Measurements from ENCODE around the gene HS3ST2.

HS3ST2 gene

DNA sequence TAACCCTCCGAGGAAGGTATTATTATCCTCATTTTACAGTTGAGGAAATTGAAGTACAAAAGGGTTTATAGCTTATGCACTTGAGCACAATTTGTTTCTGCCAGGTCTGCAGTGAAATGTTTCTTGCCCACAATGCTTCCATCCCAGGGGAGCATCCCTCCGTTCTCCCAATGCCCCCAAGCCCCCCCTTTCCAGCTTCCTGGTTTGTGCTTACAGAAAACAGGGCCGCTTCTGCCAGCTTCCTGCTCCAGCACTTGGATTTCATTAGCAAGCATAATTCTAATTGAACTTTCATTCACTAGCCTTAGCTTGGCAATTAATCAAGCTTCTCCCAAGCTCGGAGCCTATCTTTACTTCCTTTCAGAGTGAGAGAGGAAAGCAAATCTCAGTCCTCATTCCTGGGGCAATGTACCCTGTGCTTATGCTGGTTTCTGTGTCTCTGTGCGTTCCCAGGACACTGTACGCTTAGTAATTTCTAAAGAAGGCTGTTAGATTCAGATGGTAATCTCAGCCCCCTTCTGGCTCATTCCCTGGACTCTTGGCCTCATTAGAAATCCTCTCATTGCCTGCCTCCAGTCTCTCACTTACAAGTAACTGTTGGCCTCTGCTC, 141.6 kb downstream of the HS3ST2 start:
- Histone ChIP-seq H3K36me3 (no peaks in the 10 kb centered on the region), H3K4me3 (ENCODE audit: low read depth, low read length) (peak overlapping the region; percentile 24), H3K9me3 (no peaks in the 10 kb centered on the region), H3K27me3 (no peaks in the 10 kb centered on the region), H3K4me1 (peaks cover 8% of the 10 kb centered on the region)
- TF ChIP-seq, protein P1, sequence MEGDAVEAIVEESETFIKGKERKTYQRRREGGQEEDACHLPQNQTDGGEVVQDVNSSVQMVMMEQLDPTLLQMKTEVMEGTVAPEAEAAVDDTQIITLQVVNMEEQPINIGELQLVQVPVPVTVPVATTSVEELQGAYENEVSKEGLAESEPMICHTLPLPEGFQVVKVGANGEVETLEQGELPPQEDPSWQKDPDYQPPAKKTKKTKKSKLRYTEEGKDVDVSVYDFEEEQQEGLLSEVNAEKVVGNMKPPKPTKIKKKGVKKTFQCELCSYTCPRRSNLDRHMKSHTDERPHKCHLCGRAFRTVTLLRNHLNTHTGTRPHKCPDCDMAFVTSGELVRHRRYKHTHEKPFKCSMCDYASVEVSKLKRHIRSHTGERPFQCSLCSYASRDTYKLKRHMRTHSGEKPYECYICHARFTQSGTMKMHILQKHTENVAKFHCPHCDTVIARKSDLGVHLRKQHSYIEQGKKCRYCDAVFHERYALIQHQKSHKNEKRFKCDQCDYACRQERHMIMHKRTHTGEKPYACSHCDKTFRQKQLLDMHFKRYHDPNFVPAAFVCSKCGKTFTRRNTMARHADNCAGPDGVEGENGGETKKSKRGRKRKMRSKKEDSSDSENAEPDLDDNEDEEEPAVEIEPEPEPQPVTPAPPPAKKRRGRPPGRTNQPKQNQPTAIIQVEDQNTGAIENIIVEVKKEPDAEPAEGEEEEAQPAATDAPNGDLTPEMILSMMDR (IDR thresholded peaks at IDR 0.05; ENCODE audit: low read depth, low read length), result no peak
- DNase-seq, result peak; percentile 82

DNA sequence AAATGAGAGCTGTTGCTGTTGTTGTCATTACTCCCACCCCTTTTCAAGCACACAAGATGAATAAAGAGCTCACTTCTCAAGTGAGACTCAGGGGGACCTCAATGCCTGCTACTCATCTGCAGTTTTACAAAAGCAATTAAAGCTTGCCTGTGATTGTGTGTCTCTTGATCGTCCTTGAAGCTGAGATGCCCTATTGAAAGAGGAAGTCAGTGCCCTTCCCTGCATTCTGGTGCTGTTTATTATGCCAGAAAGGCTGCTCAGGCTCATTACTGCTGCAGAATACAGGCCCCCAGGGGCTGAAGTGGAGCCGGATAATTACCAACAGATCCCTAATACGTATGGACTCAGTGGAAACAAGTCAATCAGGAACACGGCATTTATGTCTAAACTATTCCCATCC, 147.2 kb downstream of the HS3ST2 start:
- H3K27me3 ChIP-seq, result no peaks in the 10 kb centered on the region
- no peak for DNase-seq
- TF ChIP-seq, protein P1 (IDR thresholded peaks at IDR 0.05; ENCODE audit: low read depth, low read length), result no peak

DNA sequence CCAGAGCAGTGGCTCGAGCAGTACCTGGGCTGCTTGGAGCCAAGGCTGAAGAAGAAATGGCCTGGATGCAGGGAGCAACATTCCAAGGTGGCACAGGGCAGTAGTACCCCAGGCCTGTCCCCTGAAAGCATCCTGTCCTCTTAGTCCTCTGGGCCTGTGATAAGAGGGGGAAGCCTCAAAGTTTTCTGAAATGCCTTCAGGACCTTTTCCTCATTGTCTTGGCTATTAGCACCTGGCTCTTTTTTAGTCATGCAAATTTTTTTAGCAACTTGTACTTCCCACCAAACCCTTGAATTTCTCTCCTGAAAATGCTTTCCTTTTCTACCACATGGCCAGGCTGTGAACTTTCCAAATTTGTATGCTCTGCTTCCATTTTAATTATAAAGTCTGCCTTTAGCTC, 148.9 kb downstream of the HS3ST2 start:
- H3K27me3 ChIP-seq, result no peaks in the 10 kb centered on the region
- no peak overlapping the region for H3K4me3 ChIP-seq (ENCODE audit: low read depth, low read length)
- TF ChIP-seq, protein P1 (IDR thresholded peaks at IDR 0.05; ENCODE audit: low read depth, low read length), result no peak
- no peaks in the 10 kb centered on the region for H3K36me3 ChIP-seq
- peaks cover 4% of the 10 kb centered on the region; the same call in 1 of the 2 replicates for H3K9me3 ChIP-seq
- H3K4me1 ChIP-seq, result peaks cover 12% of the 10 kb centered on the region
- no peak for DNase-seq

More for the DNA sequence above, 147.2 kb downstream of the HS3ST2 start:
- Histone ChIP-seq H3K4me1 (peaks cover 7% of the 10 kb centered on the region), H3K4me3 (ENCODE audit: low read depth, low read length) (no peak overlapping the region), H3K36me3 (no peaks in the 10 kb centered on the region), H3K9me3 (peaks cover 4% of the 10 kb centered on the region; the same call in 1 of the 2 replicates)
